Gastrocnemius medialis (tissue), 4 donors: ENCODE results near the gene COA3.
"Not testable (repeated sequence)": the region's sequence is repeated elsewhere in the genome, so short reads cannot be mapped to it uniquely, and the experiment has no call there.

ENCODE experiments used
- POLR2A ChIP-seq, 2 donors: fragments of 450-650 bp; IDR thresholded peaks; one replicate each; pipeline ENCODE4 v1.6.1; 2017; ENCODE audit warnings: antibody characterized with exemption in 2 of 2, mild to moderate bottlenecking in 2 of 2, moderate library complexity in 2 of 2
- TF ChIP-seq, protein P1 (sequence below), 5 experiments: fragments of 450-650 bp in 3 of 5; fragments of 200-600 bp in 2 of 5; sonication (generic) in 2 of 5; IDR thresholded peaks in 4 of 5; conservative IDR thresholded peaks in 1 of 5; 1 replicate in 4 of 5; 2 replicates in 1 of 5; pipeline ENCODE4 v1.5.1; 2016 to 2019; ENCODE audit warnings: antibody characterized with exemption in 5 of 5, mild to moderate bottlenecking in 3 of 5, moderate library complexity in 3 of 5

DNA sequence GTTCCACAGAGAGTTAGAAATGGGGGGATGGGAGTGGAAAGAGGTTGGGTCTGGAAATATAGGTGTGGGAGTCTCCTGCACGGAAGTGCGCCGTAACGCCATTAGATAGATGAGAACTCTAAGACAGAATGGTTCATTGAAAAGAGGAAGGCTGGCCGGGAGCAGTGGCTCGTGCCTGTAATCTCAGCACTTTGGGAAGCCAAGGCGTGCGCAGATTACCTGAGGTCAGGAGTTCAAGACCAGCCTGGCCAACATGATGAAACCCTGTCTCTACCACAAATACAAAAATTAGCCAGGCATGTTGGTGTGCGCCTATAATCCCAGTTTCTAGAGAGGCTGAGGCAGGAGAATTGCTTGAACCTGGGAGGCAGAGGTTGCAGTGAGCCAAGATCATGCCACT lies 30.5 kb downstream of the COA3 start:
- TF ChIP-seq, protein P1, sequence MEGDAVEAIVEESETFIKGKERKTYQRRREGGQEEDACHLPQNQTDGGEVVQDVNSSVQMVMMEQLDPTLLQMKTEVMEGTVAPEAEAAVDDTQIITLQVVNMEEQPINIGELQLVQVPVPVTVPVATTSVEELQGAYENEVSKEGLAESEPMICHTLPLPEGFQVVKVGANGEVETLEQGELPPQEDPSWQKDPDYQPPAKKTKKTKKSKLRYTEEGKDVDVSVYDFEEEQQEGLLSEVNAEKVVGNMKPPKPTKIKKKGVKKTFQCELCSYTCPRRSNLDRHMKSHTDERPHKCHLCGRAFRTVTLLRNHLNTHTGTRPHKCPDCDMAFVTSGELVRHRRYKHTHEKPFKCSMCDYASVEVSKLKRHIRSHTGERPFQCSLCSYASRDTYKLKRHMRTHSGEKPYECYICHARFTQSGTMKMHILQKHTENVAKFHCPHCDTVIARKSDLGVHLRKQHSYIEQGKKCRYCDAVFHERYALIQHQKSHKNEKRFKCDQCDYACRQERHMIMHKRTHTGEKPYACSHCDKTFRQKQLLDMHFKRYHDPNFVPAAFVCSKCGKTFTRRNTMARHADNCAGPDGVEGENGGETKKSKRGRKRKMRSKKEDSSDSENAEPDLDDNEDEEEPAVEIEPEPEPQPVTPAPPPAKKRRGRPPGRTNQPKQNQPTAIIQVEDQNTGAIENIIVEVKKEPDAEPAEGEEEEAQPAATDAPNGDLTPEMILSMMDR (IDR thresholded peaks at IDR 0.05 in 4 of 5, conservative IDR thresholded peaks at IDR 0.05 in 1 of 5), result not testable (repeated sequence)
- TF ChIP-seq POLR2A (IDR thresholded peaks at IDR 0.05), result not testable (repeated sequence)
